Upper lobe of right lung (tissue), 1 donor: ENCODE results near the gene KIFC3. TPM values are rescaled to one million over a fixed set of nuclear protein-coding genes. Genes with fewer than 3 reads are reported as not detected.

Experiments
- ATAC-seq: fragments of 200-7000 bp; cut with Tn5 transposase; one replicate; pipeline ENCODE4 v1.9.1; 2020; ENCODE audit warnings: mild to moderate bottlenecking, moderate library complexity
- DNase-seq: peaks from one replicate; pipeline ENCODE4 v3.0.0-alpha.2; 2020
- H3K27ac ChIP-seq: fragments of 200-600 bp; one replicate; pipeline ENCODE4 v1.8.0; 2022
- H3K27me3 ChIP-seq: fragments of 200-600 bp; one replicate; pipeline ENCODE4 v1.8.0; 2022; ENCODE audit warnings: mild to moderate bottlenecking
- H3K36me3 ChIP-seq: fragments of 200-600 bp; one replicate; pipeline ENCODE4 v1.8.0; 2022
- H3K4me1 ChIP-seq: fragments of 200-600 bp; one replicate; pipeline ENCODE4 v1.8.0; 2022
- H3K4me3 ChIP-seq: fragments of 200-600 bp; one replicate; pipeline ENCODE4 v1.8.0; 2022; ENCODE audit warnings: mild to moderate bottlenecking
- H3K9me3 ChIP-seq: fragments of 200-600 bp; one replicate; pipeline ENCODE4 v1.8.0; 2022
- intact Hi-C: fragments of 100-400 bp; cut with DNase I; formaldehyde crosslinking; loops from one replicate; pipeline ENCODE4 v1.11.0; 2022
- total RNA-seq: library from RNA; stranded (reverse); fragmentation: NEBNext Ultra II Directional; extraction: Animal tissue kit (Norgen Biotek cat#: 25700); gene quantifications from one replicate; pipeline ENCODE4 v1.2.1, GENCODE V29; 2021
- TF ChIP-seq, protein P1 (sequence below): fragments of 200-600 bp; IDR thresholded peaks from one replicate; pipeline ENCODE4 v1.8.0; 2022; ENCODE audit warnings: antibody characterized with exemption
- donor health status: DM: no; HTN: yes; CAD: no; lungs with severe emphysema.

Gene KIFC3
- total RNA-seq, 1 donor from 2014 or later, result 99.1 TPM

DNA sequence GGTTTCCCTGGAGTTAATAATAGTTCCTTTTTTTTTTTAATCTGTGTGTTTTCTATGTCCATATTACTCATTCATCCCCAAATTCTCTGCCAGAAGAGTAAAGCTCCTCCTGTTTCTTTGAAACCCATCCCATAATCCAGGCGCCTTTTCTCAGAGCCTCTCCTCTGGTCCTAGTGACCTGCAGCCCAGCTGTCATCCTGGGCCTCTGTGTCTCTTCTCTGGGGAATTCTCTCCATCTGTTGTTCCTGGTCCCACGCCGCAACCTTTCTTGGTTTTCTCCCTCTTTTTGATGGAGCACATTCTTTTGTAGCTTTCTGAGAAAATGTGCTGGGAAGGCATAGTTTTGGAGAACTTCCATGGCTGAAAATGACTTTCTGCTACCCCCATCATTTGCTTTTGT is 56.5 kb downstream of the KIFC3 start:
- H3K4me3 ChIP-seq, result no peak overlapping the region
- TF ChIP-seq, protein P1, sequence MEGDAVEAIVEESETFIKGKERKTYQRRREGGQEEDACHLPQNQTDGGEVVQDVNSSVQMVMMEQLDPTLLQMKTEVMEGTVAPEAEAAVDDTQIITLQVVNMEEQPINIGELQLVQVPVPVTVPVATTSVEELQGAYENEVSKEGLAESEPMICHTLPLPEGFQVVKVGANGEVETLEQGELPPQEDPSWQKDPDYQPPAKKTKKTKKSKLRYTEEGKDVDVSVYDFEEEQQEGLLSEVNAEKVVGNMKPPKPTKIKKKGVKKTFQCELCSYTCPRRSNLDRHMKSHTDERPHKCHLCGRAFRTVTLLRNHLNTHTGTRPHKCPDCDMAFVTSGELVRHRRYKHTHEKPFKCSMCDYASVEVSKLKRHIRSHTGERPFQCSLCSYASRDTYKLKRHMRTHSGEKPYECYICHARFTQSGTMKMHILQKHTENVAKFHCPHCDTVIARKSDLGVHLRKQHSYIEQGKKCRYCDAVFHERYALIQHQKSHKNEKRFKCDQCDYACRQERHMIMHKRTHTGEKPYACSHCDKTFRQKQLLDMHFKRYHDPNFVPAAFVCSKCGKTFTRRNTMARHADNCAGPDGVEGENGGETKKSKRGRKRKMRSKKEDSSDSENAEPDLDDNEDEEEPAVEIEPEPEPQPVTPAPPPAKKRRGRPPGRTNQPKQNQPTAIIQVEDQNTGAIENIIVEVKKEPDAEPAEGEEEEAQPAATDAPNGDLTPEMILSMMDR, result no peak
- intact Hi-C loops, result no loop called here
- no peak overlapping the region for H3K27ac ChIP-seq
- no peaks in the 10 kb centered on the region for H3K27me3 ChIP-seq
- ATAC-seq, result no peak
- H3K36me3 ChIP-seq, result peaks cover 5% of the 10 kb centered on the region
- no peak for DNase-seq
- no peaks in the 10 kb centered on the region for H3K4me1 ChIP-seq
- H3K9me3 ChIP-seq, result no peaks in the 10 kb centered on the region

DNA sequence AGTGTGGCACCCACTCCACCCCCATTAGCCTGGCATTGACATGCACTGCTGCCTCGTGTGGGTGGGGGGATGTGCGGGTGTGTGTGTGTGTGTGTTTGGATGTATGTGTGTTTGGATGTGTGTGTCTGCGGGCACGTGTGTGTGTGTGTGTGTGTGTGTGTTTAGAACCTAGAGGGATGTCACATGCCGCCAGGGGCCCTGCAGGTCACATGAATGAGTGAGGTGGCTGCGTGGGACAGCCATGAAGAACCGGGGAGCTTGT is 57.7 kb downstream of the KIFC3 start:
- Histone ChIP-seq H3K9me3 (no peaks in the 10 kb centered on the region), H3K4me1 (no peaks in the 10 kb centered on the region), H3K27ac (no peak overlapping the region), H3K4me3 (no peak overlapping the region), H3K36me3 (peaks cover 5% of the 10 kb centered on the region), H3K27me3 (no peaks in the 10 kb centered on the region)
- intact Hi-C loops, result no loop called here
- DNase-seq, result no peak
- TF ChIP-seq, protein P1, result no peak
- no peak for ATAC-seq

DNA sequence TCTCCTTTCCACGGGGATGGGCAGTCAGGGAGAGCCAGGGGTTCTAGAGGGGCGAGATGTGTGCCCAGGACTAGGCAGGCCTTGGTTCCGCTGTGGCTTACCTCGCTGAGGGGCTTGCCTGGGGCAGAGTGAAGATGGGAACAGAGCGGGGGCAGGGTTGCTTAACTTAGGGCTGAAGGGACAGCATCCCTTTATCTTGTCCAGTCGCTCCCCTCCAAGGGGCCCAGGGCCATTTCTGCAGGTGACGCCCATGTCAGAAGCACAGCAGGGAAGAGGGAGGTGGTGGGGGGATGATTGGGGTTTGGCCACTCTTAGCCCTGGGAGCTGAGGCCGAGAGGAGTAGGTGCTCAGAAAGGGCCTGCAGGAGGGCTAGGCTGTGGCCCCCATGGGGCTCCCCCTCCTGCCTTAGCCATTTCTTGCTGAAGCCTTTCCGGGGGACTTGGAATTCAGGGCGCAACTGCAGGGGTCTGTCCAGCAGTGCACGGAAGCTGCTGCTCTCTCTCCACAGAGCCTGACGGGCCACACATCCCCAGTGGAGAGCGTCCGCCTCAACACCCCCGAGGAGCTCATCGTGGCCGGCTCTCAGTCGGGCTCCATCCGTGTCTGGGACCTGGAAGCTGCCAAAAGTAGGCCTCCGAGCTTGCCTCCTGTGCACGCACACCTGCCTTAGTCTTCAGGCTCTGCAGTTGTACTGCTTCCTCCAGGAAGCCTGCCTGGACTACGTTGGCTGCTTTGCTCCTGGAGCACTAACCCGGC is 58.2 kb downstream of the KIFC3 start:
- H3K27ac ChIP-seq, result no peak overlapping the region
- no peaks in the 10 kb centered on the region for H3K27me3 ChIP-seq
- H3K36me3 ChIP-seq, result peaks cover 5% of the 10 kb centered on the region
- H3K9me3 ChIP-seq, result no peaks in the 10 kb centered on the region
- no peak overlapping the region for H3K4me3 ChIP-seq
- ATAC-seq (no peak), DNase-seq (no peak)
- TF ChIP-seq, protein P1, result no peak
- no peaks in the 10 kb centered on the region for H3K4me1 ChIP-seq
- intact Hi-C loops, result no loop called here

DNA sequence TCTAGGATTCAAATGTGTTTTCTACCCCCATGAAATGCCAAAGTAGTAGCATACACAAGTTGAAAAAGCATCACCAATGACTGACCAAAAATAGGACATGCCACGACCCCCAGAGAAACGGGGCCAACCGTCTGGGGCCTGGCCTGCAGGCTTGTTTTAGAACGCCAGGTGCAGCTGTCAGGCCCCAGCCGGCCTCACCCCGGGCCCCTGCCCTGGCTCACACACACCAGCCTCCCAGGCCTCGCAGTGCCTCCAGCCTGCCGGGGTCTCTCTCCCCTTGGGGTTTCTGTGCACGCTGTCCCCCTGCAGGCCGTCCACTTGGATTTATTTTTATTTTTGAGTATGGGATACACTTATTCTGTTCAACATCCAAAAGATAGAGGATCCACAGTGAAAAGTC is 58.8 kb downstream of the KIFC3 start:
- TF ChIP-seq, protein P1, result no peak
- peaks cover 5% of the 10 kb centered on the region for H3K36me3 ChIP-seq
- DNase-seq, result no peak
- no peak overlapping the region for H3K4me3 ChIP-seq
- no peak overlapping the region for H3K27ac ChIP-seq
- H3K27me3 ChIP-seq, result no peaks in the 10 kb centered on the region
- H3K9me3 ChIP-seq, result no peaks in the 10 kb centered on the region
- ATAC-seq, result no peak
- intact Hi-C loops, result no loop called here
- H3K4me1 ChIP-seq, result no peaks in the 10 kb centered on the region

DNA sequence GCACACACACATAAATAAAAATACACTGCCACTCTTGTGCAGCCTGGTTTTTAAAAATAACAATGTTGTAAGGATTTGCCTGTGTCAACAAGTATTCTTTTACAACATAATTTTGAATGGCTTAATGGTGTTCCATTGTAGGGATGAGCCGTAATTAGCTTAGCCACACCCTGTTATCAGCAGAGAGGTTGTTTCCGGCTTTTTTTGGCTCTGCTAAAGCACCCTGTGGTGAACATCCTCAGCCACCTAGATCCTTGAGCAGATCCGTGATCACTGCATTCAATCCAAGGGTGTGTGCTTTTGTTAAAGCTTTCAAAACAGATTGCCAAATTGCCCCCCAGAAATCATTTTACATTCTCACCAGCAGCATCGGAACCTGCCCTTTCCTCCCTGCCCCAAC is 59.7 kb downstream of the KIFC3 start:
- H3K4me1 ChIP-seq, result peaks cover under 1% of the 10 kb centered on the region
- TF ChIP-seq, protein P1, result no peak
- peaks cover 4% of the 10 kb centered on the region for H3K36me3 ChIP-seq
- no peaks in the 10 kb centered on the region for H3K9me3 ChIP-seq
- ATAC-seq (no peak), DNase-seq (no peak)
- H3K4me3 ChIP-seq, result no peak overlapping the region
- intact Hi-C loops, result no loop called here
- H3K27ac ChIP-seq, result no peak overlapping the region
- H3K27me3 ChIP-seq, result no peaks in the 10 kb centered on the region

DNA sequence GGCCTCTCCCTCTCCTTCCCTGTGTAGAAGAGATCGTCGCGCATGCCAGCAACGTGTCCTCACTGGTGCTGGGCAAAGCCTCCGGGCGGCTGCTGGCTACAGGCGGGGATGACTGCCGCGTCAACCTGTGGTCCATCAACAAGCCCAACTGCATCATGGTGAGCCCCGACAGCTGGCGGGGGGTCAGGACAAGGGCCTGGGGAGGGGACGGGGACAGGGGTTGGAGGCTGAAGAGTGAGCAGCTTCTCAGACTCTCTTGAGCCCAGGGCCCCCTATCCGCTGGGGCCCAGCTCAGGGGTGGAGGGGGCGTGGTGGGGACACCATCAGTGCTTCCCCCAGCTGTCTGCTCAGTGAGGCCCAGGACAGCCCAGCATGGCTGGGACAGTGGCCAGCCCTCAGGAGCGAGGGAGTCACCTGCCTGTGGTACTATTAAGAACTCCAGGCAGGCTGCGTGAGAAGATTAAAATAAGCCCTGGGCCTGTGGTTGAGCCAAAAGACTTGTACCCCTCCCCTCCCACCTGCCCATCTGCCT is 60.6 kb downstream of the KIFC3 start:
- intact Hi-C loops, result no loop called here
- TF ChIP-seq, protein P1, result no peak

More for the DNA sequence above, 60.6 kb downstream of the KIFC3 start:
- H3K4me1 ChIP-seq, result peaks cover 8% of the 10 kb centered on the region
- no peak overlapping the region for H3K4me3 ChIP-seq
- H3K36me3 ChIP-seq, result no peaks in the 10 kb centered on the region
- no peaks in the 10 kb centered on the region for H3K27me3 ChIP-seq
- ATAC-seq (peak; percentile 9), DNase-seq (no peak)
- H3K27ac ChIP-seq, result no peak overlapping the region
- H3K9me3 ChIP-seq, result no peaks in the 10 kb centered on the region
